ENCODE data around the gene MAPK8IP2.

The MAPK8IP2 gene

GRCh38 chr22:50585238-50585637 lies 15.4 kb upstream of the MAPK8IP2 start:
- DNase-seq (ENCODE audit: low spot score): no peak

GRCh38 chr22:50585781-50586180 lies 14.8 kb upstream of the MAPK8IP2 start:
- TF ChIP-seq CTCF (IDR thresholded peaks at IDR 0.05; ENCODE audit: extremely low read depth, missing control alignments): no peak
- no peak for DNase-seq (ENCODE audit: low spot score)

More at GRCh38 chr22:50585238-50585637, 15.4 kb upstream of the MAPK8IP2 start:
- TF ChIP-seq CTCF (IDR thresholded peaks at IDR 0.05; ENCODE audit: extremely low read depth, missing control alignments): no peak

- no peak for DNase-seq (ENCODE audit: low spot score)
Measured at GRCh38 chr22:50586416-50586815, 14.2 kb upstream of the MAPK8IP2 start.

GRCh38 chr22:50587407-50587806 lies 13.2 kb upstream of the MAPK8IP2 start:
- TF ChIP-seq CTCF (IDR thresholded peaks at IDR 0.05; ENCODE audit: extremely low read depth, missing control alignments): no peak
- no peak for DNase-seq (ENCODE audit: low spot score)

More at GRCh38 chr22:50586416-50586815, 14.2 kb upstream of the MAPK8IP2 start:
- no peak for TF ChIP-seq CTCF (IDR thresholded peaks at IDR 0.05; ENCODE audit: extremely low read depth, missing control alignments)

- DNase-seq (ENCODE audit: low spot score): no peak
- TF ChIP-seq CTCF (IDR thresholded peaks at IDR 0.05; ENCODE audit: extremely low read depth, missing control alignments): no peak
Measured at GRCh38 chr22:50595189-50595588, 5.4 kb upstream of the MAPK8IP2 start.

- no peak for DNase-seq (ENCODE audit: low spot score)
- no peak for TF ChIP-seq CTCF (IDR thresholded peaks at IDR 0.05; ENCODE audit: extremely low read depth, missing control alignments)
Measured at GRCh38 chr22:50597097-50597496, 3.5 kb upstream of the MAPK8IP2 start.

- peak; percentile 92 for DNase-seq (ENCODE audit: low spot score)
- TF ChIP-seq CTCF (IDR thresholded peaks at IDR 0.05; ENCODE audit: extremely low read depth, missing control alignments): no peak
Measured at GRCh38 chr22:50599816-50600455, 657 bp upstream of the MAPK8IP2 start.
